ENCODE results near the gene ABLIM2.

Gene ABLIM2

GRCh38 chr4:8081621-8082516, 76.7 kb downstream of the ABLIM2 start:
- no peak for DNase-seq

- no peak for DNase-seq
These were observed 77.4 kb downstream of the ABLIM2 start for GRCh38 chr4:8081171-8081570.

GRCh38 chr4:8080754-8081065, 77.9 kb downstream of the ABLIM2 start:
- DNase-seq: no peak

GRCh38 chr4:8079916-8080753, 78.5 kb downstream of the ABLIM2 start:
- DNase-seq: no peak

GRCh38 chr4:8079031-8079885, 79.4 kb downstream of the ABLIM2 start:
- no peak for DNase-seq

GRCh38 chr4:8078610-8079015, 80.0 kb downstream of the ABLIM2 start:
- DNase-seq: no peak

- no peak for DNase-seq
These were observed 80.5 kb downstream of the ABLIM2 start for GRCh38 chr4:8078109-8078494.

- DNase-seq: no peak
These were observed 81.2 kb downstream of the ABLIM2 start for GRCh38 chr4:8077181-8078108.

GRCh38 chr4:8076023-8076422, 82.6 kb downstream of the ABLIM2 start:
- DNase-seq: no peak

- DNase-seq: no peak
These were observed 85.3 kb downstream of the ABLIM2 start for GRCh38 chr4:8073206-8073863.

- DNase-seq: no peak
These were observed 86.2 kb downstream of the ABLIM2 start for GRCh38 chr4:8072235-8072968.

- DNase-seq: no peak
These were observed 86.8 kb downstream of the ABLIM2 start for GRCh38 chr4:8071766-8072165.

GRCh38 chr4:8070736-8071718, 87.6 kb downstream of the ABLIM2 start:
- DNase-seq: no peak

- no peak for DNase-seq
These were observed 89.4 kb downstream of the ABLIM2 start for GRCh38 chr4:8069102-8069752.

- DNase-seq: no peak
These were observed 90.4 kb downstream of the ABLIM2 start for GRCh38 chr4:8067945-8068896.

- DNase-seq: no peak
These were observed 91.2 kb downstream of the ABLIM2 start for GRCh38 chr4:8067274-8067936.

GRCh38 chr4:8066336-8066931, 92.2 kb downstream of the ABLIM2 start:
- no peak for DNase-seq
